IPS-18a (cell line): ENCODE measurements around the gene ARRDC1.

Experiments
- H3K27ac ChIP-seq: one replicate; pipeline ENCODE4 v1.5.1; 2013; ENCODE audit warnings: low read length
- H3K27me3 ChIP-seq: one replicate; pipeline ENCODE4 v1.6.1; 2013; ENCODE audit warnings: mild to moderate bottlenecking, low read length; ENCODE audit not compliant: control insufficient read depth, insufficient read depth
- H3K36me3 ChIP-seq: one replicate; pipeline ENCODE4 v1.6.1; 2013; ENCODE audit warnings: low read depth, low read length; ENCODE audit not compliant: control insufficient read depth
- H3K4me1 ChIP-seq: one replicate; pipeline ENCODE4 v1.6.1; 2013; ENCODE audit warnings: low read depth, low read length; ENCODE audit not compliant: control insufficient read depth
- H3K4me3 ChIP-seq: one replicate; pipeline ENCODE4 v1.5.1; 2013; ENCODE audit warnings: low read length
- H3K9ac ChIP-seq: one replicate; pipeline ENCODE4 v1.6.1; 2013; ENCODE audit warnings: mild to moderate bottlenecking, low read length, moderate library complexity
- H3K9me3 ChIP-seq: one replicate; pipeline ENCODE4 v1.6.1; 2013; ENCODE audit warnings: low read depth, low read length; ENCODE audit not compliant: control insufficient read depth

Gene ARRDC1

DNA sequence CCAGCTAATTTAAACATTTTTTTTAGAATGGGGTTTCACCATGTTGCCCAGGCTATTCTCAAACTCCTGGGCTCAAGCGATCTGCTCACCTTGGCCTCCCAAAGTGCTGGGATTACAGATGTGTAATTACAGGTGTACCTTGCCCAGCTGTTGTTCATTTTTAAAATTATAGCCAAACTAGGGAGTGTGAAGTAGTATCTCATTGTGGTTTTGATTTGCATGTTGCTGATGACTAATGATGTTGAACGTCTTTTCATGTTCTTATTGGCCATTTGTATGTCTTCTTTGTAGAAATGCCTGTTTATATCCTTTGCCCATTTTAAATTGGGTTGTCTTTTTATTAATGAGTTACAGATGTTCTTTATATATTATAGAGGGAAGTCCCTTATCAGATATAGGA, 44.8 kb downstream of the ARRDC1 start:
- Histone ChIP-seq H3K27me3 (no peaks in the 10 kb centered on the region), H3K27ac (no peak overlapping the region), H3K4me3 (no peak overlapping the region), H3K4me1 (no peaks in the 10 kb centered on the region), H3K36me3 (peaks cover 4% of the 10 kb centered on the region), H3K9ac (no peak overlapping the region), H3K9me3 (no peaks in the 10 kb centered on the region)

GRCh38 chr9:137650779-137651178, 45.3 kb downstream of the ARRDC1 start:
- H3K36me3 ChIP-seq, result peaks cover 4% of the 10 kb centered on the region
- H3K27ac ChIP-seq, result no peak overlapping the region
- H3K27me3 ChIP-seq, result no peaks in the 10 kb centered on the region
- no peak overlapping the region for H3K4me3 ChIP-seq
- no peak overlapping the region for H3K9ac ChIP-seq
- no peaks in the 10 kb centered on the region for H3K9me3 ChIP-seq
- no peaks in the 10 kb centered on the region for H3K4me1 ChIP-seq

DNA sequence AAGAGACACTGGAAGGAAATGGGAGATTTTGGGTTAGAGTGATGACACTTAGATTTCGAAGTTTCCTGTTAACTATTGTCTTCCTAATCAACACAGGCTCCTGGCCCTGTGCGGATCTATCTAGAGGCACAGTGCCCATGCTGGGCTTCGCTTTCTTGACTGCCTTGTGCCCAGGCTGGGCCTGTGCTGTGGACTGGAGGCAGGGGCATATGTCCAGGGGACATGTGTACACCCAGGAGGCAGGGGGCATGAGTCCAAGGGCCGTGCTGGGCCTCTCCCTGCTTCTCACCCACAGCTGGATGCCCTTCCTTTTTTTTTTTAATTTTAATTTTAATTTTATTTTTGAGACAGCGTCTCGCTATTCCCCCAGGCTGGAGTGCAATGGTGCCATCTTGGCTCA, 50.9 kb downstream of the ARRDC1 start:
- Histone ChIP-seq H3K36me3 (no peaks in the 10 kb centered on the region), H3K9ac (no peak overlapping the region), H3K27me3 (no peaks in the 10 kb centered on the region), H3K4me3 (no peak overlapping the region), H3K4me1 (no peaks in the 10 kb centered on the region), H3K27ac (no peak overlapping the region), H3K9me3 (no peaks in the 10 kb centered on the region)

DNA sequence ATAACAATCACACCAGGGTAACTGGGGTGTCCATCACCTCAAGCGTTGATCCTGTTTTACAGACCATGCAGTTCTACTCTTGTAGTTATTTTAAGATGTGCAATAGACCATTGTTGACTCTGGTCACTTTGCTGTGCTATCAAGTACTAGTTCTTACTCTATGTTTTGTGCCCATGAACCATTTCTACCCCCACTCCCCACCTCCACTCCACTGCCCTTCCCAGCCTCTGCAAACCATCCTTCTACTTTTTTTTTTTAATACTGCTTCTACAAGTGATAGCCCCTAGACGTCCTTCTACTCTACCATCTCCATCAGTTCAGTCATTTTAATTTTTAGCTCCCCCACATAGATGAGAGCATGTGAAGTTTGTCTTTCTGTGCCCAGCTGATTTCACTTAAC, 52.1 kb downstream of the ARRDC1 start:
- Histone ChIP-seq H3K9me3 (no peaks in the 10 kb centered on the region), H3K4me1 (no peaks in the 10 kb centered on the region), H3K27ac (no peak overlapping the region)

GRCh38 chr9:137658781-137659180, 53.3 kb downstream of the ARRDC1 start:
- Histone ChIP-seq H3K4me3 (no peak overlapping the region), H3K36me3 (no peaks in the 10 kb centered on the region), H3K27ac (no peak overlapping the region), H3K9me3 (no peaks in the 10 kb centered on the region), H3K4me1 (peaks cover 6% of the 10 kb centered on the region), H3K27me3 (no peaks in the 10 kb centered on the region), H3K9ac (no peak overlapping the region)

More for the DNA sequence above, 52.1 kb downstream of the ARRDC1 start:
- Histone ChIP-seq H3K4me3 (no peak overlapping the region), H3K9ac (no peak overlapping the region), H3K27me3 (no peaks in the 10 kb centered on the region), H3K36me3 (no peaks in the 10 kb centered on the region)

DNA sequence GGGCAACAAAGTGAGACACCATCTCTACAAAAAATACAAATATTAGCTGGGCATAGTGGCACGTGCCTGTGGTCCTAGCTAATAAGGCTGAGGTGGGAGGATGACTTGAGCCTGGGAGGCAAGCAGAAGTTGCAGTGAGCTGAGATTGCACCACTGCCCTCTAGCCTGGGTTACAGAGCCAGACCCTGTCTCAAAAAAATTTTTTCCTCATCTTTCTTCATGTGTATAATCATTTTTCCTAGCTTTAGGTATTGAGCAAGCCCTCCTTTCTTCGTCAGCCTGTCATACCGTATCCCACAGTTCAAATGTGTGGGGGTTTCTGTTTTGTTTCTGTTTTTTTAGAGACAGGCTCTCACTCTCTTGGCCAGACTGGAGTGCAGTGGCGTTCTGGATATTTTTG, 54.7 kb downstream of the ARRDC1 start:
- H3K9me3 ChIP-seq, result no peaks in the 10 kb centered on the region
- no peak overlapping the region for H3K27ac ChIP-seq
- H3K27me3 ChIP-seq, result no peaks in the 10 kb centered on the region
- H3K9ac ChIP-seq, result no peak overlapping the region
- peaks cover 16% of the 10 kb centered on the region for H3K4me1 ChIP-seq
- no peak overlapping the region for H3K4me3 ChIP-seq
- no peaks in the 10 kb centered on the region for H3K36me3 ChIP-seq

GRCh38 chr9:137663584-137663983, 58.1 kb downstream of the ARRDC1 start:
- H3K9ac ChIP-seq, result no peak overlapping the region
- H3K36me3 ChIP-seq, result no peaks in the 10 kb centered on the region
- H3K4me1 ChIP-seq, result peaks cover 49% of the 10 kb centered on the region
- no peak overlapping the region for H3K27ac ChIP-seq
- H3K27me3 ChIP-seq, result no peaks in the 10 kb centered on the region
- no peak overlapping the region for H3K4me3 ChIP-seq
- H3K9me3 ChIP-seq, result no peaks in the 10 kb centered on the region

DNA sequence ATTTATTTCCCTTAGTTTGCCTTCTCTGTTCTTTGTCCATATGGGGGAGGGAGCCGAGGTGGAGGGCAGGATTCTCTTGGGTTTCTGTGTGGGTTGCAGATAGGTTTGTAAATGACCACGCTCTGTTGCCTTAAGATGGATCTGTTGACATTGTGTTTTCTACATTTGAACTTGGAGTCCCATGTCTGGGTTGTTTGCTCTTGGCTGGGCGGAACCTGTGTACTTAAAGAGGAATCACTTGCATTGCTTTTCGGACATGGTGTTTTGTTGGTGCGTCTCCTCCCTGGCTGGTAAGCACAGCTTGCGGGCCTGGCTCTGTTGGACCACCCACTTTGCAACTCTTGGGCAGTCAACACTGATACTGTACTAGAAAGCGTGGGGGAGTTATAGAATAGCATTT, 59.2 kb downstream of the ARRDC1 start:
- H3K27me3 ChIP-seq, result no peaks in the 10 kb centered on the region
- H3K9me3 ChIP-seq, result no peaks in the 10 kb centered on the region
- no peak overlapping the region for H3K9ac ChIP-seq
- H3K27ac ChIP-seq, result peak overlapping the region; percentile 30
- peaks cover 49% of the 10 kb centered on the region for H3K4me1 ChIP-seq
- no peaks in the 10 kb centered on the region for H3K36me3 ChIP-seq
- H3K4me3 ChIP-seq, result no peak overlapping the region
